NCI-H82 (cell line): ENCODE data around the gene ZNF107.

Experiments
- DNase-seq: peaks from one replicate; lab custom pipeline; 2025; lab: John Stamatoyannopoulos, UW

ZNF107 gene

DNA sequence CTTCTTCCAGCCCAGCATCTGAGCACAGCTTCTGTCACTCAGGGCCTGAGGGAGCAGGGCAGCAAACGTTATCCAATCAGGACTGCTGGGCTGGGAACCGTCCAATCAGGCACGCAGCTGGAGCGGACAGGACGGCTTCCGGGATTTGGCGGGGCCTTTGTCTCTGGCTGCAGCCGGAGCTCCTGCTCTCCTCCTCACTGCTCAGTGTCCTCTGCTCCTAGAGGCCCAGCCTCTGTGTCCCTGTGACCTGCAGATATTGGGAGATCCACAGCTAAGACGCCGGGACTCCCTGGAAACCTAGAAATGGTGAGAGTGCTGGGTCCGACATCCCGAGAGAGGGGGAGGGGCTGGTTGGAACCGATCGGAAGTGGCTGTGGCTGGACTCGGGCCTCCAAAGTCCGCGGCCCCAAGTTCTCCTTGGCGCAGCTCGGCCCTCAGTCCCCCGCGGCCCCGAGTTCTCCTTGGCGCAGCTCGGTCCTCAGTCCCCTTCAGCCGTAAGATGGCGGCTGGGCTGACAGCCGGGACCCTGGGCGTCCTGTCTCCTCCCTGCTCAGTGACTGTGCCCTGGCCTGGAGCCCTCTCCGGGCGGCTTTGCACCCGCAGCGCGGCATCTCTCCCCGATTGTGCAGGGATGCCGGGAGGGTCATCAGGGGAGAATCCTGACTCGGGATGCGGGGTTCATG lies at the start of gene ZNF107:
ZNF107 (plus strand) TSS at position 154 of the 683 bp plus-strand sequence; CDS start at position 304, 150 bp downstream.
- DNase-seq, result peak; percentile 95

DNA sequence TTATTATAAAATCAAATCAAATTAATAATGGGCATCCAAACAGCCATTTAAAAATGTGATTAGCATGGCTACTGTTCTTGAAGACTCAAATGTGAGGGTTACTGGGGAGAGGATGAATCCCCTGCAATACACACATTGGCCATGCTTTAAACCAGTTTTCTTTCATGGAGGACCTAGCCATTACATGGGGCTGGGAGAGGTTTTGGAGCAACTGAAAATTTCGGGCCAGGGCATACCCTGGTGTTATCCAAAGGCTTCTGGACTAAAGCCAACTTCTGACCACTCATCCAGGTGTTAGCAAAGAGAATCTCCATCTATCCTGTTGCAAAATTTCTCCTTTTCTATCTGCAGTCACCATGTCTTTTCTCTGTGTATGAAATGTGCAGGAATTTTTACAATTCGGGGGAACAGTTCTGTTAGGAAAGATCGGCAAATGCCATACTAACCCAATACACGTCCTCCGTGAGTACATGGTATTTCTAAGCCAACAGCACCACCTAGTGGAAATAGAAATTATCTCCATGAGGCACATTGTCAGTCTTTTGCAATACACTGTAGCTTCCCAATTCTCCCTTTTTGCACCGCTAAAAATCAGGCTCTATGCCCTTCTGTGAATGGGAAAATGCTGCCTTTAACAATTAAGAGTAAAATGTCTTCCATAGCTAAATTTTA lies 47.0 kb upstream of the ZNF107 start:
- DNase-seq, result peak; percentile 73

DNA sequence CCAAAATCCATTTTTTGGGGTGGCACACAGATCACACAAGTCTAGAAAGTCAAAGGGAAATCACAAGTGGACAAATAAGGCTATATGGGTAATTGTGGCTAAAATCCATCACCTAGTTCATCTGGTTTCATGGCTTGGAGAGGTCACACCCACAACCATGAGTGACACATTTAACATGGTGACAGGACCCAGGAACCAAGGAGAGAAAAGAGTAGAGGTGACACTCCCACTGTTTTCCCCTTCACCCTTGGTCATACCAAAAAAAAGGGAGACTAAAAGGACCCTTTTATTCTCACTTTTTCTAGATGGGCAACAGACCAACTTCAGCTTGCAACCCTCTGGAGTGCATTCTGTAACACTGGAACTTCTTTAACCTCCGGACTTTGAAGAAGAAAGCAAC lies 46.2 kb upstream of the ZNF107 start:
- no peak for DNase-seq

DNA sequence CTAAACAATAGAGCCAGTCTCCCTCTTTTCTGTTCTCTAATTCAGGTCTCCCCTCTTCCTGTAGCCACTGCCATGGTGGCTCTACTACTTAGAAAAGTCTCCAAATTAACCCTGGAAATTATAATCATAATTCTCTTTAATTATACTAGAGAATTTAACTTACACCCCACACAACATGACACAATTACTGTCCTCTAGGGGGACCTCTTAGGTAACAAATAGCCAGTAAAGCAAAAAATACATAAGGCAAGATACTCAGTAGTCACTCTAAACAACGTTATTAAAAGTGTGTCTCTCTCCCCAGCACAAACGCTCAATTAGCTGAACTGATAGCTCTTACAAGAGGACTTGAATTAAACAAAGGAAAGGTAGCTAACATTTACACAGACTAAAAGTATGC lies 44.3 kb upstream of the ZNF107 start:
- DNase-seq, result no peak

DNA sequence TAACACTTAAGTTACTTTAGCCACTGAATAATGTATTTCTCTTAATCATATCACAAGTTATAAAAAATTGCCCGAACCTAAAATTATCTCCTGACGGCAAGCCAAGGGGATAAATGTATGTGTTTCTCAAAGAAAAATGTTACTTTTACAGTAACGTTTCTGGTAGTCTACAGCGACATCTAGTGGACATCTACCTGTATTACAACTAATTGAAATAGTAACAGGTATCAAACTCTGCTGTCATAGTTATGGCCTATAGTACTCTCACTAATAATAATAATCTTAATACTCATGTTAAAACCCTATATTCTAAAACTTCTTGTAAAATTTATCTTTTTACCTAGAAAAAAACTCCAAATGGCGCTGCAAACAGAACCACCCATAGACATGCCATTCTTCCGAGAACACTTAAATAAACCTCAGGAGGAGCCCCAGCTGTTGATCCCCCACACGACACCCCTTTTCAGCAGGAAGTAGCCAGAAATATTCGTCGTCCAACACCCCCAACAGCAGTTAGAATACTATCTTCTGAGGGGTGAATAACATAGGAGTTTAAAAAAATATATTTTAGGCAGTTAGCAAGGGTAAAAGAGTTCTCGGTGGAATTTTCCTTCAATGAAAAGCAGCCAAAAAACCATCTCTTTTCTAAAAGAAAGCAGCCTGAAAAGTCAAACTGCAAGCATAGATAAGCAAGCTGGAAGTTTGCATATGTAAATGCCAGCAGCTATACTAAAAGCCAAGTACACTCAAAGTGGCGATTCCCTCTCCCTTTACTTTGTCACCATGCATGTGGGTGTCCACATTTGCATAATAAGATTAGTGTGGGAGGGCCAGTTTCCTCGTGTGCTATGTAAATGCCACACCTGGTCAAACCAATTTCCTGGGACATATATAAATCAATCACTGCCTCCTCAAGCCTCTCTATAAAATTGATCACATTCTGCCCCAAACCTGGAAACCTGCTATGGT lies 40.5 kb upstream of the ZNF107 start:
- peak; percentile 39 for DNase-seq

DNA sequence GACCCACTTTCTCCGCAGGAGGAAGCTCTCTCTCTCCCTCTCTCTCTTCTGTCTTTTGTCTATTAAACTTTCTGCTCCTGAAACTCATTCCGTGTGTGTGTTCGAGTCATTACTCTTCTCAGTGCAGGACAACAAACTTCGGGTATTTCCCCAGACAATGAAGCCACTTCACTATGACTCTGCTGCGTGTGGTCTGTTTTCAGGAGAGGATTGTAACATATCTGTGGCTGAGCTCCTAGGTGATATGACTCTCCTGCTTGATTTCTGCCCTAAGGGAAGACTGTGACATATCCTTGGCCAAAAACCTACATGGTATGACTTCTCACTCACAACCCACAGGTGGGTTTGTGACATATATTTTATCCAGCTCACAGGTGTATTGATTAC lies 39.9 kb upstream of the ZNF107 start:
- DNase-seq, result no peak

DNA sequence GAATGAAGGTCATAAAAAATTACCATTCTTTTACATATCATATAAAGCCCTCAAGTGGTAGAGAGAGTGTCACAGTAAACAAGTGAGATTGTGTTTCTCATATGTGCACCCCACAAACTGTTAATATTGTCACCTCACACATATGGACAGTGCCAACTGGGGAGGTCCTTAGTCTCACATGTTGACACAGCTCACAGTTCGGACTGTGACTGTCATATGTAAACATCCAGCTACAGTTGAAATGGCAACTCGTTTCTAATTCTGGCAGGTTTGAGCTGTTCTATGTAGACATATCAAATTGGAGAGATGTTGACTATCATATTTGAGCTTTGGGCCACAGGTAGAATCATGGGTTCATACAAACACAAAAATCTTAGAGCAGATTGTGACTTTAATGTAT lies 39.4 kb upstream of the ZNF107 start:
- no peak for DNase-seq

DNA sequence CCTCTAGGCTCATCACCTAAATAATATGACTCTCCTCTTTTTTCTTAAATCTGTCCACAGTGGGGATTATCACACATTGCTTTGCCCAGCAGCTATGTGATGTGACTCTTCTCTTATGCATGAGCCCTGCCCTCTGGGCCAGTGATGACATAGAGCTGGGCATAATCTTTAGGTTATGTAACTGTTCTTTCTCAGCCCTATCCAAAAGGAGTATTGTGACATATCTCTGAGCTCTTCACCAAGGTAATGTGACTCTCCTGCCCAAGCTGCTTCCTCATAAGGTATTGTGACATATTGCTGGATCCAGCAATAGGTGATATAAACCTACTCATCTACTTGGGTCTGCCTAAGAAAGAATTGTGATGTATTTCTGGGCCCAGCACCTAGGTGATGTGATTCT lies 37.7 kb upstream of the ZNF107 start:
- DNase-seq, result no peak

DNA sequence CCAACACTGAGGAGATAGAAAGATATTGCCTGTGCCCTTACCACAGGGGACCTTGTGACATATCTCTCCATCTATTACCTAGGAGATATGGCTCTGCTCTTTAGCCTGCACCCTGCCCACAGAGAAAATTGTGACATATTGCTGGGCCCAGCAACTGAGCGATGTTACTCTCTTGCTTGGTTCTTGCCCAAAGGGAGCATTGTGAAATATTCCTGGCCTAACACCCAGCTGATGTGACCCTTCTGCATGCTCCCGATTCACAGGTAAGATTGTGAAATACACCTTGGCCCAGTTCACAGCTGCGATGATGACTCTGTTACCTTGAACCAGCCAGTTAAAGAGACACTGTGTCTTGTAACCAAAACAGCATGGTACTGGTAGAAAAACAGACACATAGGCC lies 37.2 kb upstream of the ZNF107 start:
- no peak for DNase-seq

DNA sequence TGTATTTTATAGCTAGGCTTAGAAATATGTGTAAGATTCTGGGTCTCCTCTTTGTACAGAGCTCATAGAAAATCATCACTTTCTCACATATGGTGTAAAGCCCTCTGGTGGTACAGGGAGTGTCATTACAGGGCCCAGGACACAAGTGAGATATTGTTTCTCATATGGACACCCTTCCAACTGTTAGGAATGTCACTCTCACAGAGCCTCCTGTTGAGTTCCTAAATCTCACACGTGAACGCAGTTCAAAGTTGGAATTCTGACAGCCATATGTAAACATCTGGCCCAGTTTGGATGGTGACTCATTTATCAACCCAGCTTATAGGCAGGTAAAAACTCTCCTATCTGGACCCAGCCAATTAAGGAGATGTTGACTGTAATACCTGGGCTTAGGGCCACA lies 35.4 kb upstream of the ZNF107 start:
- peak; percentile 29 for DNase-seq

DNA sequence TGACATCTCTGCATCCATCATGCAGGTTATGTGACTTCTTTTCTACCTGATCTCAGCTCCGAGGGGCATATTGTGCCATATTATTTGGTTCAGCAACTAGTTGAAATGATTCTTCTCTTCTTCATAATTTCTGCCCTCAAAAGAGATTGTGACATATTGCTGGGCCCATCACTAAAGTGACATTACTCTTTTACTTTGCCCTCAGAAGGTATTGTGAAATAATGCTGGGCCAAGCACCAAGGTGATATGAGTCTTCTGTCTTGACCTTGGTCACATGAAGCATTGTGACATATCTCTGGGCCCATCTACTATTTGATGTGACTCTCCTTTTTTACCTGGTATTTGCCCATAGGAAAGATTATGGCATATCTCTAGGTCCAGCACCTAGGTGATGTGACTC lies 33.9 kb upstream of the ZNF107 start:
- no peak for DNase-seq

DNA sequence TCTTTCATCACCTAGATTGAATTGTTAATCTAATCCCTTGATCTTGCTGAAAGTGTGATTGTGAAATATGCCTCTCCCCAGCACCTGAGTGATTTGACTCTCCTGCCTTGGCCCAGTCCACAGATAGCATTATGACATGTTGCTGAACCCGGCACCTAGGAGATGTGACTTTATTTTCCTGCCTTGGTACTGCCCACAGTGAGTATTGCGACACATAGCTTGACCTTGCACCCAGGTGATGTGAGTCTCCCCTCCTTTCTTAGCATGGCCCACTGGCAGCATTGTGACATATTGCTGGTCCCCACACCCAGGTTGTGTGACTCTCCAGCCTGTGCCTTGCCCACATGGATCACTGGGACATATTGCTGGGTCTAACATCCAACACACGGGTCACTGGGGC lies 32.5 kb upstream of the ZNF107 start:
- no peak for DNase-seq

DNA sequence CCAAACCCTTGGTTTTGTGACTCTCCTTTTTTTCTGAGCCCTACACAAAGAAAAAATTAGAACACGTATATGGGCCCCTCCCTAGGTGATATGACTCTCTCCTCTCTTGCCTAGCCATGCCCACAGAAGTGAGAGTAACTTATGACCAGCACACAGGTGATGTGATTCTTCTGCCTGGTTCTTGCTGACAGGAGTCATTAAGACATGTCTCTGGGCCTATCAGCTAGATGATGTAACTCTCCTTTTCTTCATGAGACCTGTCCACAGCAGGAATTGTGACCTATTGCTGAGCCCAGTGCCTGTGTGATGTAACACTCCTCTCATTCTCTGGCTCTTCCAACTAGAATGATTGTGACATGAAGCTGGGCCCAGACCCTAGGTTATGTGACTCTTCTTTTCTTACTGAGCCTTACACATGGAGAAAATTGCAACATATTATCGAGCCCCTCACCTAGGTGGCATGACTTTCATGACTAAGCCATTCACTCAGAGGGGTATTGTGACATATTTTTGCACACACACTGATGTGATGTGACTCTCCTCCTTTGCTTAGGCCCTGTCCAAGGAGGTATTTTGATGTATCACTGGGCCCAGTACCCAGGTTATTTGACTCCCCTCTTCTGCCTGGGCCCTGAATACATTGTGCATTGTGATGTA lies 31.4 kb upstream of the ZNF107 start:
- DNase-seq, result no peak

DNA sequence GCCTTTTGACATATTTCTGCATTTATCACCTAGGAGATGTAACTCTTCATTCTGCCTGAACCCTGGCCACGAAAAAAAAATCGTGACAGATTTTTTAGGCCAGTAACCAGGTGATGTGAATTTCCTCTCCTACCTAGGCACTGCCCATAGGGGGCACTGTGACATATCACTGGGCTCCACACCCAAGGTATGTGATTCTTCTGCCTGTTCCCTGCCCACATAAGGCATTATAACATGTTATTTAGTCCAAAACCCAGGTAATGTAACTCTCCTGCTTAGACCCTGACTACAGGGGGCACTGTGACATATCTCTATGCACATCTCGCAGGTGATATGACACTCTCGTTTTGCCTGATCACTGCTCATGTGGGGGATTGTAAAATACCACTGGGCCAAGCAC lies 29.5 kb upstream of the ZNF107 start:
- DNase-seq, result no peak

DNA sequence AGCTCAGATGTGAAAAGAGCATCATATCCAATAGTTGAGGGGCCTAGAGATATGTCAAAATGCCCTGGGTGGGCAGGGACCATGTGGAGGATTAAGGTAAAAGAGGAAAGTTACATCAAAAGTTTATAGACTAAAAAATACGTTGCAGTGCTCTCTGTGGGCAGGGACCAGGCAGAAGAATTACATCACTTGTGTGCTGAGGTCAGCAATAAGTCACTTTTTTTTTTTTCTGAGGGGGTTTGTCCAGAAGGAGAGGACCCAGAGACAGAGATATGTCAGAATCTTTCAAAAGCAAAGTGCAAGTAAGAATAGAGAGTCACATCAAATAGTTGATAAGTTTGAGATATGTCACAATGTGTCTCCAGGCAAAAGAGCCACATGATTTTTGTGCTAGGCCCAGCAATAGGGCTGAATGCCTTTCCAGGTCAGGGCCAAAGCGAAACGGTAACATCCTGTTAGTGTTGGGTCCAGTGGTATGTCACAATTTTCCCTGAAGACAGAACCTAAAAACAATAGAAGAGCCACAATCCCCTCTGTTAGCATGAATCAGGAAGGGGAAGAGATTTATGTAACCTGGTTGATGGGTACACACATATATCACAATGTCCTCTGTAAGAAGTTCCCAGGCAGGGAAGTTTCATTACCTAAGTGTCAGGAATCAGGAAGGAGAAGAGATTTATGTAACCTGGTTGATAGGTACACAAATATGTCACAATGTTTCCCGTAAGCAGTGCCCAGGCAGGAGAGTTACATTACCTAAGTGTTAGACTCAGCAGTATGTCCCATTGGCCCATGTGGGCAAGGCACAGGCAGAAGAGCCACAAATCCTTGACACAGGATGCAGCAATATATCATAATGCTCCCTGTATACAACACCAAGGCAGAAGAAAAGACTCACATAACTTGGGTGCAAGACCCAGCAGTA lies 28.1 kb upstream of the ZNF107 start:
- DNase-seq, result no peak

DNA sequence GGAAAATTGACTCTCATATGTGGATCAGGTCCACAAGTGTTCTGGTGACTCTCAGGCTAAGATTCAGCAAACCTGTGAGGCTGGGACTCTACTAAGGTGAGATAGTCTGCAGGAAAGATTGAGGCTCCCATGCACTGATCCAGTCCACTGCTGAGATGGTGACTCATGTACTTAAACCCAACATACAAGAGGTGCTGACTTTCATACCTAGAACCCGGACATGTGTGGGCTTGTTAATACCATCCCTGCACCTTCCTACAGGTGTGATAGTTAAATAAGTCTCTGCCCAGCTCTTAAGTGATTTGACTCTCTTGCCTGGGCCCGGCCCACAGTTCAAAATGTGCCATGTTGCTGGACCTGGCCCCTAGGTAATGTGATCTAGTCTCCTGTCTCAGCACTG lies 27.1 kb upstream of the ZNF107 start:
- DNase-seq, result no peak

DNA sequence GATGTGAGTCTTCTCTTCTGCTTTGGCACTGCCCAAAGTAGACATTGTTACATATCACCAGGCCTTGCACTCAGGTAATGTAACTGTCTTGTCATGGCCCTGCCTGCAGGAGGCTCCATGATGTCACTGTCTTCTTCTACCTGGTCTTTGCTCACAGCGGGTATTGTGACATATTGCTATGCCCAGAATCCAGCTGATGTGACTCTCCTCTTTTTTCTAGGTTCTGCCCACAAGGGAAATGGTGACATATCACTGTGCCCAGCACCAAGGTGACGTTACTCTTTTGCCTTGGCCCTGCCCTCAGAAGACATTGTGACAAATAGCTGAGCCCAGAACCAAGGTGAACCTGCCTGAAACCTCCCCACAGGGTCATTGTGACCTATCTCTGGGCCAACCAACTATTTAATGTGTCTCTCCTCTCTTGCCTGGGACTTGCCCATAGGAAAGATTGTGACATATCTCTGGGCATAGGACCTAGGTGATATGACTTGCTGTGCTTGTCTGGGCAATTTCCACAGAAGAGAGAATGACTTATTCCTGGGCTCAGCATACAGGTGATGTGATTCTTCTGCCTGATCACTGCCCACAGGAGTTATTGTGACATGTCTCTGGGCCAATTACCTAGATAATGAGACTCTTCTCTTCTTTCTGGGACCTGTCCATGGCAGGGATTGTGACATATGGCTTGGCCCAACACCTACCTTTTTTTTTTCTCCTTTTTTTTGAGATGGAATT lies 26.5 kb upstream of the ZNF107 start:
- DNase-seq, result no peak

DNA sequence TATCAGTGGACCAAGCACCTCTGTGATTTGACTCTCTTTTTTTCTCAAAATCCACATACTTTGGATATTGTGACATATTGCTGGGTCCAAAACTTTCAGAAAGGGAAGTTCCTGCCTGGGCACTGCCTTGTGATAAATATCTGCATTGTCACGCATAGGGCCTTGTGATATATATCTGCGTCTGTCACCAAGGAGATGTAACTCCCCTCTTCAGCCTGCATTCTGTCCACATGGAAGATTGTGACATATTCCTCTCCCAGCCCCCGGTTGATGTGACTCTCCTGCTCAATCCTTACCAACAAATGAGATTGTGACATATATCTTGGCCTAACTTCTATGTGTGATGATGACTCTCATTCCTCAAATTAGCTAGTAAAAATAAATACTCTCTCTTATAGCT lies 25.4 kb upstream of the ZNF107 start:
- DNase-seq, result no peak

DNA sequence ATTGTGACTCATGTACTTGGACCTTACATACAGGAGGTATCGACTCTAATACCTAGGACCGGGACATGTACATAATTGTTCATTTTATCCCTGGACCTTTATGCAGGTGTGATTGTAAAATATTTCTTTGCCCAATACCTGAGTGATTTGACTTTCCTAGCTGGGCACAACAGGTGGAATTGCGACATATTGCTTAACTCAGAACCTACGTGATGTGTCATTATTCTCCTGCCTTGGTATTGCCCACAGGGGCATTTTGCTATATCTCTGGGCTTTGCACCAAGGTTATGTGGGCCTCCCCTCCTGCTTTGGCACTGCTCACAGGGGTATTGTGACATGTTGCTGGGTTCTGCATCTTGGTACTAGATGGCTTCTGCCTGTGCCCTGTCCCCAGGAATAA lies 23.9 kb upstream of the ZNF107 start:
- DNase-seq, result no peak

DNA sequence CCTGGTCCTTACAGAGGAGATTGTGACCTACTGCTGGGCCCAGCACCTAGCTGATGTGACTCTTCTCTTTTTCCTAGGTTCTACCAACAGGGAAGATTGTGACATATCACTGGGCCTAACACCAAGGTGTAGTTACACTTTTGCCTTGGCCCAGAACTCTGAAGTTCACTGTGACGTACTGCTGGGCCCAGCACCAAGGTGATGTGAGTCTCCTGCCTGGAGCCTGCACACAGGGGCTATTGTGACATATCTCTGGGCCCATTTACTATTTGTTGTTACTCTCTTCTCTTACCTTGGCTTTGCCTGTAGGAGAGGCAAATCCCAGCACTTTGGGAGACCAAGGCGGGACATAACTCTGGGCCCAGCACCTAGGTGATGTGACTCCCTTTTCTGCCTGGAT lies 23.1 kb upstream of the ZNF107 start:
- DNase-seq, result no peak

DNA sequence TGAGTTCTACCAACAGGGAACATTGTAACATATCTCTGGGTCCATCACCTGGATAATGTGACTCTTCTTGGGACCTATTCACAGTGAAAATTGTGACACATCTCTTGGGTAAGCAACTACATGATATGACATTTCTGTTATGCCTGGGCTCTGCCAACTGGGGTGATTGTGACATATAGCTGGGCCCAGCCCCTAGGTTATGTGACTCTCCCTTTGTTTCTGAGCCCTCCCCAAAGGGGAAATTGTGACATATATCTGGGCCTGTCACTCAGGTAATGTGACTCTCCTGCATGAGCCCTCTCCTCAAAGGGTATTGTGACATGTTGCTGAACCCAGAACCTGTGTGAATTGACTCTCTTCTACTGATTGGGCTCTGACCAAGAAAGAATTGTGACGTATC lies 22.4 kb upstream of the ZNF107 start:
- DNase-seq, result no peak
